Gastroesophageal sphincter (tissue), 4 donors: Measurements from ENCODE around the gene UBE2J2. TPM values are rescaled to one million over a fixed set of nuclear protein-coding genes. Genes with fewer than 3 reads are reported as not detected.

ENCODE experiments used
- ATAC-seq: fragments of 150-250 bp; one replicate; pipeline ENCODE4 v1.9.1; 2016; ENCODE audit warnings: mild to moderate bottlenecking, moderate library complexity
- H3K27ac ChIP-seq, 4 donors: fragments of 200-600 bp; sonication (generic) in 3 of 4; 1 replicate in 3 of 4; 2 replicates in 1 of 4; pipeline ENCODE4 v1.5.1; 2016 to 2019
- H3K27me3 ChIP-seq: fragments of 200-600 bp; sonication (generic); one replicate; pipeline ENCODE4 v1.5.1; 2019
- H3K36me3 ChIP-seq, 2 donors: fragments of 200-600 bp; sonication (generic); one replicate each; pipeline ENCODE4 v1.5.1; 2019; ENCODE audit warnings: control low read depth in 1 of 2
- H3K4me1 ChIP-seq, 3 donors: fragments of 200-600 bp; sonication (generic); 1 replicate in 2 of 3; 2 replicates in 1 of 3; pipeline ENCODE4 v1.5.1; 2016 to 2019; ENCODE audit warnings: control low read depth in 2 of 3
- H3K4me3 ChIP-seq, 2 donors: fragments of 200-600 bp; sonication (generic); one replicate each; pipeline ENCODE4 v1.5.1; 2019; ENCODE audit warnings: mild to moderate bottlenecking in 1 of 2, moderate library complexity in 1 of 2
- H3K9me3 ChIP-seq, 3 donors: fragments of 200-600 bp; sonication (generic); one replicate each; pipeline ENCODE4 v1.5.1; 2017 to 2019; ENCODE audit warnings: control low read depth in 2 of 3
- EP300 ChIP-seq: sonication (generic); formaldehyde crosslinking; IDR thresholded peaks from one replicate; pipeline ENCODE4 v1.6.1; 2017; ENCODE audit warnings: antibody characterized with exemption, mild to moderate bottlenecking
- POLR2A ChIP-seq, 2 donors: fragments of 450-650 bp; IDR thresholded peaks; one replicate each; pipeline ENCODE4 v1.6.1; 2017; ENCODE audit warnings: antibody characterized with exemption in 2 of 2, mild to moderate bottlenecking in 2 of 2, moderate library complexity in 1 of 2
- POLR2AphosphoS5 ChIP-seq: sonication (generic); formaldehyde crosslinking; IDR thresholded peaks from one replicate; pipeline ENCODE4 v1.6.1; 2017; ENCODE audit warnings: antibody characterized with exemption
- WGBS, 2 donors: methylation state at CpG; one replicate each; pipeline ENCODE4 v1.1.5; 2018; ENCODE audit warnings: low coverage in 1 of 2; 5-methylcytosine and 5-hydroxymethylcytosine counted together
- total RNA-seq, 4 donors: library from RNA; depleted of rRNA; stranded (reverse); fragments of >200 nt; gene quantifications; one replicate each; pipeline ENCODE4 v1.1.0, GENCODE V29; 2016
- TF ChIP-seq, protein P1 (sequence below), 4 experiments: fragments of 200-600 bp in 2 of 4; fragments of 450-650 bp in 2 of 4; sonication (generic) in 1 of 4; IDR thresholded peaks; one replicate each; pipeline ENCODE4 v1.5.1; 2017 to 2019; ENCODE audit warnings: antibody characterized with exemption in 4 of 4, mild to moderate bottlenecking in 2 of 4, moderate library complexity in 2 of 4

UBE2J2 gene
- total RNA-seq, 4 donors from 2014 or later: 28.1 to 47.0 (median 37.9) TPM

DNA sequence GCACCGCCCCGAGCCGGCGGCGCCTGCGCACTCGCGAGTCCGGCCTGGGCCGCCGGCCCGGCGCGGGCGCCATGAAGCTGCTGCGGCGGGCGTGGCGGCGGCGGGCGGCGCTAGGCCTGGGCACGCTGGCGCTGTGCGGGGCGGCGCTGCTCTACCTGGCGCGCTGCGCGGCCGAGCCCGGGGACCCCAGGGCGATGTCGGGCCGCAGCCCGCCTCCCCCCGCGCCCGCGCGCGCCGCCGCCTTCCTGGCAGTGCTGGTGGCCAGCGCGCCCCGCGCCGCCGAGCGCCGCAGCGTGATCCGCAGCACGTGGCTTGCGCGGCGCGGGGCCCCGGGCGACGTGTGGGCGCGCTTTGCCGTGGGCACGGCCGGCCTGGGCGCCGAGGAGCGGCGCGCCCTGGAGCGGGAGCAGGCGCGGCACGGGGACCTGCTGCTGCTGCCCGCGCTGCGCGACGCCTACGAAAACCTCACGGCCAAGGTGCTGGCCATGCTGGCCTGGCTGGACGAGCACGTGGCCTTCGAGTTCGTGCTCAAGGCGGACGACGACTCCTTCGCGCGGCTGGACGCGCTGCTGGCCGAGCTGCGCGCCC lies 41.4 kb downstream of the UBE2J2 start, which contains the start of gene B3GALT6:
Gene B3GALT6 (plus strand): TSS at position 30 of the 588 bp plus-strand sequence. CDS start 42 bp downstream, at position 72.
- H3K36me3 ChIP-seq: peaks cover 0 to 44% of the 10 kb centered on the region in 2 donors
- peak within 1 kb of the TSS; percentile 72 to 96 (median 94) for H3K27ac ChIP-seq
- peaks cover 0 to 66% (median 23%) of the 10 kb centered on the region in 3 donors for H3K4me1 ChIP-seq
- peaks cover 0 to 4% (median 0%) of the 10 kb centered on the region in 3 donors for H3K9me3 ChIP-seq
- no peak for ATAC-seq
- H3K4me3 ChIP-seq: peak within 1 kb of the TSS; percentile 87 to 99
- H3K27me3 ChIP-seq: peaks cover 2% of the 10 kb centered on the region
- TF ChIP-seq POLR2A (IDR thresholded peaks at IDR 0.05) (peak in 1 of 2 donors; percentile 30), POLR2AphosphoS5 (no peak)
- WGBS, 2 donors: no CpG with 5 or more reads among the region's 100 CpGs

DNA sequence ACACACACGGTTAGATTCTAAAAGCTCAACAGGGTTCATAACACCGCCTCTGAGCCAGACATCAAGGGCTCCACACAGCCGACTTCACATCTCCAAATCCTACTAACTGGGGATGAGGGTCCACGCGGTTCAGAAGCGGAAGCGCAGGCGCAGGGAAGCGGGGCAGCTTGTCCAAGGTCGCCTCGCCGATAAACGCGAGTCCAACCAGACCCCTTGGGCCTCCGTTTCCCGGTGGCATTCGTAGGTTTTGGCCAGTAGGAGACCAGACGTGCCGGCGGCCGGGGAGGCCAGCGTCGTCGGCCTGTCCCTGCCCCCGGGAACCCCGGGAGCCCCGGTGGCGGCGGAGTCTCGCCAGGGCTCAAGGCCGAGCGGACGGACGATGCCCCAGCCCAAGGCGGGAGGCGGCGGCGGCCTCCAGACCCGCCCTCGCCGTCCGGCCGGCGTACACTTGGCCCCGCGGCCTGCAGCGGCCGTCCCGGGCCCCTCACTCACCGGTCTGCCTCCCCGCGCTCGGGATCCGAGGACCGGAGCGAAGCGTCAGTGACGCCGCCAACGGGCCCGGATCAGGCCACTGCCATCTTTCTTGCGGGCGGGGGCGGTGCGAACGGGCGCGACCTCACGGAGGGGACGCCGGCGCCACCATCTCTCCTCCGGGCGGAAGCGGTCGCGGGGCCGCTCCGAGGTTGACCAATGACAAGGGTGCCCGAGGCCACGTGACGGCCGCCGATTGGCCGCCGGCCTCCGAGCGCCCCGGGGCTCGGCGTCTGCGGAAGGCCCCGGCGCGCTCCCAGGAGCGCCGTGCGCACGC lies 42.0 kb downstream of the UBE2J2 start, which contains the start of gene SDF4:
Gene SDF4 (minus strand): TSS at position 602 of the 808 bp plus-strand sequence. CDS start 3,229 bp downstream, outside the sequence.
- H3K9me3 ChIP-seq: peaks cover 0 to 4% (median 0%) of the 10 kb centered on the region in 3 donors
- TF ChIP-seq EP300 (no peak), POLR2A (IDR thresholded peaks at IDR 0.05) (peak in 1 of 2 donors; percentile 42), POLR2AphosphoS5 (peak; percentile 76)
- TF ChIP-seq, protein P1, sequence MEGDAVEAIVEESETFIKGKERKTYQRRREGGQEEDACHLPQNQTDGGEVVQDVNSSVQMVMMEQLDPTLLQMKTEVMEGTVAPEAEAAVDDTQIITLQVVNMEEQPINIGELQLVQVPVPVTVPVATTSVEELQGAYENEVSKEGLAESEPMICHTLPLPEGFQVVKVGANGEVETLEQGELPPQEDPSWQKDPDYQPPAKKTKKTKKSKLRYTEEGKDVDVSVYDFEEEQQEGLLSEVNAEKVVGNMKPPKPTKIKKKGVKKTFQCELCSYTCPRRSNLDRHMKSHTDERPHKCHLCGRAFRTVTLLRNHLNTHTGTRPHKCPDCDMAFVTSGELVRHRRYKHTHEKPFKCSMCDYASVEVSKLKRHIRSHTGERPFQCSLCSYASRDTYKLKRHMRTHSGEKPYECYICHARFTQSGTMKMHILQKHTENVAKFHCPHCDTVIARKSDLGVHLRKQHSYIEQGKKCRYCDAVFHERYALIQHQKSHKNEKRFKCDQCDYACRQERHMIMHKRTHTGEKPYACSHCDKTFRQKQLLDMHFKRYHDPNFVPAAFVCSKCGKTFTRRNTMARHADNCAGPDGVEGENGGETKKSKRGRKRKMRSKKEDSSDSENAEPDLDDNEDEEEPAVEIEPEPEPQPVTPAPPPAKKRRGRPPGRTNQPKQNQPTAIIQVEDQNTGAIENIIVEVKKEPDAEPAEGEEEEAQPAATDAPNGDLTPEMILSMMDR (IDR thresholded peaks at IDR 0.05): no peak
- peak; percentile 98 for ATAC-seq
- no peaks in the 10 kb centered on the region for H3K27me3 ChIP-seq
- peak within 1 kb of the TSS; percentile 87 to 99 for H3K4me3 ChIP-seq
- peaks cover 0 to 65% (median 23%) of the 10 kb centered on the region in 3 donors for H3K4me1 ChIP-seq
- peaks cover 0 to 51% of the 10 kb centered on the region in 2 donors for H3K36me3 ChIP-seq
- WGBS, 2 donors: 2% methylated on average over 9 of the region's 99 CpGs; no CpG with 5 or more reads in 1 of the 2 donors
- peak within 1 kb of the TSS; percentile 72 to 96 (median 94) for H3K27ac ChIP-seq

DNA sequence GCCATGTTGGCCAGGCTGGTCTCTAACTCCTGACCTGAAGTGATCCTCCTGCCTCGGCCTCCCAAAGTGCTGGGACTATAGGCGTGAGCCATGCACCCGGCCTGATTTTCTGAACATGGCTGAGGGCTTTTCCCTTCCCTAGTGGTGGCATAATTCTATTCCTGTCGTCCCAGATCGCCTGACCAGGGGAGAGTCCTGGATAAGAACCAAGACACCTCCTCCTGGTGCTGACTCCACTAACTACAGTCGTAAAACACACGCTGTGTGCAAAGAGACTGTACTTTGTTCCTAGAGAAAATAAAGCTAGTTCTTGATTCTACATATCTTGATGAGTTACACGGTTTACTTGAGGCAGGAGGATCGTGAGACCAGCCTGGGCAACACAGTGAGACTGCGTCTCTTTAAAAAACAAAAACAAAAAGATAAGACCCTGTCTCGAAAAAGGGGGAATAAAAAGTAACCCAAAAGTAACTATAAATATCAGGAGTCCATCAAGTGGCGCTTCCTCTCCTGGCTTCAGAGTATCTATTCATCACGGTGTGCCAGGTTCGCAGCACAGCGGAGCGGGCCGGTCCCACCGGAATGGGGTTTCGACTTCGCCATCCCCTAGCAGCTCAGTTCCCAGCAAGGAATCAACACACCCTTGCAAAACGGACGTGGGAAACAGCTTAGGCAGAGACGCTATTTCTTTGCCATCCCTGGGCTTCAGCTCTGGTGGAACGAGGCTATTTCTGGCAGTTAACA lies 42.8 kb downstream of the UBE2J2 start:
- Histone ChIP-seq H3K4me1 (peaks cover 0 to 71% (median 23%) of the 10 kb centered on the region in 3 donors), H3K27ac (peak overlapping the region; percentile 72 to 96 (median 94)), H3K9me3 (peaks cover 0 to 4% (median 0%) of the 10 kb centered on the region in 3 donors), H3K27me3 (no peaks in the 10 kb centered on the region), H3K4me3 (peak overlapping the region; percentile 87 to 99), H3K36me3 (peaks cover 0 to 59% of the 10 kb centered on the region in 2 donors)
- TF ChIP-seq, protein P1 (IDR thresholded peaks at IDR 0.05): peak in 1 of 4 experiments; percentile 17
- TF ChIP-seq EP300 (no peak), POLR2A (IDR thresholded peaks at IDR 0.05) (no peak)
- WGBS, 2 donors: 3 to 10% methylated on average over 10 to 15 of the region's 24 CpGs
- no peak for ATAC-seq

DNA sequence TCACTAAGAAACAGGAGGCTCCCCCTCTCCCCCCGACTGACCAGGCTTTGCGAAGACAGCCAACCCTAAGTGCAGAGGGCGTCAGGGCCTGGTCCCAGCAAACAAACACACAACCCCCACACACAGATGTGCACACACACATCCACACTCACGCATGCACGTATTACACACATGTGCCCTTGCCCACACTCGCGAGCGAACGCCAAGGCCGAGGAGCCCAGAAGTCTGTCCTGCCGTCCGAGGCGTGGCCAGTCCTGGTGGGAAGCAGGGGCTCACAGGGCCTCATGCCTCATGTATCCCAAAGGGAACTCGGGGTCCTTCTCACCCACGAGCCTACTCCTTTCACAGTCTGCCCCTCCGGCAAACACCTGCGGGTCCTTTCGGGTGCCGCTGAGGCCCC lies 43.9 kb downstream of the UBE2J2 start:
- Histone ChIP-seq H3K4me1 (peaks cover 0 to 74% (median 23%) of the 10 kb centered on the region in 3 donors), H3K27me3 (no peaks in the 10 kb centered on the region), H3K4me3 (peak overlapping the region in 1 of 2 donors; percentile 99), H3K9me3 (peaks cover 0 to 4% (median 0%) of the 10 kb centered on the region in 3 donors), H3K27ac (no peak overlapping the region), H3K36me3 (peaks cover 0 to 61% of the 10 kb centered on the region in 2 donors)
- ATAC-seq: no peak
- no peak for TF ChIP-seq EP300
- no peak for TF ChIP-seq POLR2AphosphoS5
- TF ChIP-seq POLR2A (IDR thresholded peaks at IDR 0.05): no peak
- TF ChIP-seq, protein P1 (IDR thresholded peaks at IDR 0.05): no peak
- WGBS, 2 donors: 60 to 80% methylated on average over 1 of the region's 19 CpGs
